Measurements from ENCODE around the gene HIVEP3.

DNA sequence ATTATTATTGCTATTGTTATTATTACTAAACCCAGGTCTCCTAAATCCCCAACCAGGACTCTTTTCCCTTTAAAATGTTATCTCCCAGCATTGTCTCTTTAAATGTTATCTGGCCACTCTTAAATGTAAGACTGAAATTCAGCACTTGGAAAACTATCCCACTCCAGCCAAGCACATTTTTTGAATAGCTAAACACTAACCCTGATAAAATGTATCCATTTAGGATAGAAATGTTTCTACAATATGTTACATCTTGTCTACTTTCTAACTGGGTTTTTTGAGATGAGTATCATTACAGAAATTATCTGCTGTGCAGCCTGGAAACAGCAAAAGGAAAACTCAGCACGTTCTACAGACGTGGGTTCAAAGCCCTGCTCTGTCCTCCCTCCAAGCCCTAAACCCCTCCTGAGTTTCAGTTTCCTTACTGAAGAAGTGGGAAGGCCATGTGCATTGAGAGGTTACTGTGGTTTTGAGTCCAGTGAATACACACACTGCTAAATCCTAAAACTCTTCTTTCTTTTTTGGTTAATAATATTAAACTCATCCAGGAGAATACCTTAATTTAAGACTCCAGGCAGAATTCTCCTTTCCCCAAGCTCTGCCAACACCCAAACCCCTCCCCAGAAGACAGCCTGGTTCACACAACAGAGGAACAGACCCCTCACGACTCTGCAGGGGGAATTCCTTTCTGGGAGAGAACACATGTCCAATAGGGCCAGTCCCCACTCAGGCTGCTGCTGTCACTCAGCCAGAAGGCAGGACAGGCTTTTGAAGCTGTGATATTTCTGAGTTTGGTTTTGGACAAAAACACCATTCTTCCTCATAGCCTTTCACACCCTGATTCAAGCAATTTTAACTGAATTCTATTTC is 41.9 kb downstream of the HIVEP3 start:
- TF ChIP-seq, protein P1, sequence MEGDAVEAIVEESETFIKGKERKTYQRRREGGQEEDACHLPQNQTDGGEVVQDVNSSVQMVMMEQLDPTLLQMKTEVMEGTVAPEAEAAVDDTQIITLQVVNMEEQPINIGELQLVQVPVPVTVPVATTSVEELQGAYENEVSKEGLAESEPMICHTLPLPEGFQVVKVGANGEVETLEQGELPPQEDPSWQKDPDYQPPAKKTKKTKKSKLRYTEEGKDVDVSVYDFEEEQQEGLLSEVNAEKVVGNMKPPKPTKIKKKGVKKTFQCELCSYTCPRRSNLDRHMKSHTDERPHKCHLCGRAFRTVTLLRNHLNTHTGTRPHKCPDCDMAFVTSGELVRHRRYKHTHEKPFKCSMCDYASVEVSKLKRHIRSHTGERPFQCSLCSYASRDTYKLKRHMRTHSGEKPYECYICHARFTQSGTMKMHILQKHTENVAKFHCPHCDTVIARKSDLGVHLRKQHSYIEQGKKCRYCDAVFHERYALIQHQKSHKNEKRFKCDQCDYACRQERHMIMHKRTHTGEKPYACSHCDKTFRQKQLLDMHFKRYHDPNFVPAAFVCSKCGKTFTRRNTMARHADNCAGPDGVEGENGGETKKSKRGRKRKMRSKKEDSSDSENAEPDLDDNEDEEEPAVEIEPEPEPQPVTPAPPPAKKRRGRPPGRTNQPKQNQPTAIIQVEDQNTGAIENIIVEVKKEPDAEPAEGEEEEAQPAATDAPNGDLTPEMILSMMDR (IDR thresholded peaks at IDR 0.05): no peak
- no peak for TF ChIP-seq POLR2AphosphoS5 (IDR thresholded peaks at IDR 0.05; ENCODE audit: low read depth, low read length)
- TF ChIP-seq, protein P2, sequence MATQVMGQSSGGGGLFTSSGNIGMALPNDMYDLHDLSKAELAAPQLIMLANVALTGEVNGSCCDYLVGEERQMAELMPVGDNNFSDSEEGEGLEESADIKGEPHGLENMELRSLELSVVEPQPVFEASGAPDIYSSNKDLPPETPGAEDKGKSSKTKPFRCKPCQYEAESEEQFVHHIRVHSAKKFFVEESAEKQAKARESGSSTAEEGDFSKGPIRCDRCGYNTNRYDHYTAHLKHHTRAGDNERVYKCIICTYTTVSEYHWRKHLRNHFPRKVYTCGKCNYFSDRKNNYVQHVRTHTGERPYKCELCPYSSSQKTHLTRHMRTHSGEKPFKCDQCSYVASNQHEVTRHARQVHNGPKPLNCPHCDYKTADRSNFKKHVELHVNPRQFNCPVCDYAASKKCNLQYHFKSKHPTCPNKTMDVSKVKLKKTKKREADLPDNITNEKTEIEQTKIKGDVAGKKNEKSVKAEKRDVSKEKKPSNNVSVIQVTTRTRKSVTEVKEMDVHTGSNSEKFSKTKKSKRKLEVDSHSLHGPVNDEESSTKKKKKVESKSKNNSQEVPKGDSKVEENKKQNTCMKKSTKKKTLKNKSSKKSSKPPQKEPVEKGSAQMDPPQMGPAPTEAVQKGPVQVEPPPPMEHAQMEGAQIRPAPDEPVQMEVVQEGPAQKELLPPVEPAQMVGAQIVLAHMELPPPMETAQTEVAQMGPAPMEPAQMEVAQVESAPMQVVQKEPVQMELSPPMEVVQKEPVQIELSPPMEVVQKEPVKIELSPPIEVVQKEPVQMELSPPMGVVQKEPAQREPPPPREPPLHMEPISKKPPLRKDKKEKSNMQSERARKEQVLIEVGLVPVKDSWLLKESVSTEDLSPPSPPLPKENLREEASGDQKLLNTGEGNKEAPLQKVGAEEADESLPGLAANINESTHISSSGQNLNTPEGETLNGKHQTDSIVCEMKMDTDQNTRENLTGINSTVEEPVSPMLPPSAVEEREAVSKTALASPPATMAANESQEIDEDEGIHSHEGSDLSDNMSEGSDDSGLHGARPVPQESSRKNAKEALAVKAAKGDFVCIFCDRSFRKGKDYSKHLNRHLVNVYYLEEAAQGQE (IDR thresholded peaks at IDR 0.05; ENCODE audit: insufficient read depth in 1 of 2, low read depth in 2 of 2, low read length in 1 of 2): no peak

All from Panc1 (cell line).